ENCODE data around the gene ASGR2.
"Not testable (repeated sequence)": the region's sequence is repeated elsewhere in the genome, so short reads cannot be mapped to it uniquely, and the experiment has no call there.

Gene ASGR2

GRCh38 chr17:7114241-7114874 is at the start of gene ASGR2:
ASGR2 (minus strand) TSS chr17:7114822; CDS start chr17:7114240, 582 bp downstream.
- DNase-seq, result no peak

- DNase-seq, result not testable (repeated sequence)
Observed at GRCh38 chr17:7159571-7159970, 44.9 kb upstream of the ASGR2 start.

GRCh38 chr17:7158424-7158823 is 43.8 kb upstream of the ASGR2 start:
- DNase-seq, result not testable (repeated sequence)

- DNase-seq, result no peak
Observed at GRCh38 chr17:7156342-7156940, 41.8 kb upstream of the ASGR2 start.

- DNase-seq, result peak; percentile 17
Observed at GRCh38 chr17:7147772-7148171, 33.1 kb upstream of the ASGR2 start.

GRCh38 chr17:7146115-7146514 is 31.5 kb upstream of the ASGR2 start:
- no peak for DNase-seq

GRCh38 chr17:7144213-7144612 is 29.6 kb upstream of the ASGR2 start:
- no peak for DNase-seq

GRCh38 chr17:7141824-7142223 is 27.2 kb upstream of the ASGR2 start:
- DNase-seq, result no peak

GRCh38 chr17:7139400-7139799 is 24.8 kb upstream of the ASGR2 start:
- DNase-seq, result no peak

GRCh38 chr17:7138800-7139381 is 24.3 kb upstream of the ASGR2 start:
- DNase-seq, result no peak

GRCh38 chr17:7137171-7137943 is 22.7 kb upstream of the ASGR2 start:
- no peak for DNase-seq

GRCh38 chr17:7136266-7136877 is 21.8 kb upstream of the ASGR2 start:
- DNase-seq, result peak; percentile 89

- no peak for DNase-seq
Observed at GRCh38 chr17:7133916-7134315, 19.3 kb upstream of the ASGR2 start.

GRCh38 chr17:7133424-7133823 is 18.8 kb upstream of the ASGR2 start:
- DNase-seq, result peak; percentile 67

GRCh38 chr17:7132511-7133094 is 18.0 kb upstream of the ASGR2 start:
- DNase-seq, result peak; percentile 74

GRCh38 chr17:7131423-7131791 is 16.8 kb upstream of the ASGR2 start:
- no peak for DNase-seq

- DNase-seq, result no peak
Observed at GRCh38 chr17:7130621-7131422, 16.2 kb upstream of the ASGR2 start.

GRCh38 chr17:7129311-7129710 is 14.7 kb upstream of the ASGR2 start:
- no peak for DNase-seq

GRCh38 chr17:7128160-7128559 is 13.5 kb upstream of the ASGR2 start:
- DNase-seq, result no peak

GRCh38 chr17:7127501-7127900 is 12.9 kb upstream of the ASGR2 start:
- not testable (repeated sequence) for DNase-seq

- not testable (repeated sequence) for DNase-seq
Observed at GRCh38 chr17:7126386-7126785, 11.8 kb upstream of the ASGR2 start.

GRCh38 chr17:7124923-7125322 is 10.3 kb upstream of the ASGR2 start:
- DNase-seq, result no peak

Measured in hematopoietic multipotent progenitor cell treated with erythropoietin and hydrocortisone succinate and interleukin-3 and kit ligand, for 6 days (in vitro differentiated cells).